Measurements from ENCODE around the gene ZNF460. TPM values are rescaled to one million over a fixed set of nuclear protein-coding genes. Genes with fewer than 3 reads are reported as not detected.

The ZNF460 gene
- total and polyA plus RNA-seq, 2 of the 13 experiments (the other 11 are each of a cell fraction or from before 2014, with no cell fraction given): 14.5 to 44.8 TPM

DNA sequence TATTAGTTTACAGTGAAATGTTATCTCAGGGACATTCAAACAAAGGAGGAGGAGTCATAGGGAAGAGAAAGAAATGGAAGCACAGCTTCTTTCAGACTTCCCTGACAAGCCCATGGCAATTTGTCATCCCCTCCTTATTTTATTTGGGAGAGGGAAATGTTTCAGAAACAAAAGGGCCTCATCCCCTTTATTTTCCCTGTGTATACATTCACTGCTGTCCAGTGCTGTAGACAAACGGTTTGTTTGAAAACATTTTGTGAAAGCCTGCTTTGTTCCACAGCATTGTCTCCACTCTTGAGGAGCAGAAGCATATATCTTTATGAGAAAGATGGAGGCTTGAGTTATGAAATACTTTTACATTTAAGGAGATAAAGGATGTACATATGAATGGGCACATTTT, 12.3 kb downstream of the ZNF460 start:
- ChIA-PET POLR2A (no interaction called here), CTCF (ENCODE audit: low intra/inter-chr PET ratio, low total read pairs) (no interaction called here)
- FAIRE-seq (no peak), ATAC-seq (no peak), DNase-seq (ENCODE audit: low spot score) (no peak)
- Histone ChIP-seq H3K9me3 (ENCODE audit: low read length) (no peaks in the 10 kb centered on the region), H3K4me1 (ENCODE audit: insufficient read depth, low read length) (no peaks in the 10 kb centered on the region), H3K79me2 (ENCODE audit: insufficient read depth, low read length) (peaks cover 52% of the 10 kb centered on the region), H3K4me3 (replicated peaks in 1 of 3; ENCODE audit: insufficient read depth in 1 of 3, low read depth in 2 of 3, low read length in 3 of 3) (no peak overlapping the region), H3K36me3 (replicated peaks in 1 of 2; ENCODE audit: control insufficient read depth in 1 of 2, insufficient read depth in 2 of 2, low read length in 2 of 2) (peaks cover 18 to 79% of the 10 kb centered on the region in 2 experiments), H4K20me1 (ENCODE audit: insufficient read depth, low read length) (peaks cover 22% of the 10 kb centered on the region), H3K27ac (ENCODE audit: extremely low read length, insufficient read depth, low read length) (no peak overlapping the region), H3K4me2 (ENCODE audit: low read depth, low read length) (no peak overlapping the region), H3K9ac (ENCODE audit: insufficient read depth, low read depth, low read length) (no peak overlapping the region), H2AFZ (ENCODE audit: low read length) (no peak overlapping the region), H3K27me3 (ENCODE audit: control insufficient read depth in 1 of 2, insufficient read depth in 2 of 2, low read length in 2 of 2) (no peaks in the 10 kb centered on the region)
- no TSS peak for BruUV-seq (replicated peaks)
- in situ Hi-C loops (cut with HindIII; ENCODE audit: extremely low pct_ligation_motif_present, low pct_unique_long_range_greater_than_20kb): no loop called here
- TF ChIP-seq, protein P1, sequence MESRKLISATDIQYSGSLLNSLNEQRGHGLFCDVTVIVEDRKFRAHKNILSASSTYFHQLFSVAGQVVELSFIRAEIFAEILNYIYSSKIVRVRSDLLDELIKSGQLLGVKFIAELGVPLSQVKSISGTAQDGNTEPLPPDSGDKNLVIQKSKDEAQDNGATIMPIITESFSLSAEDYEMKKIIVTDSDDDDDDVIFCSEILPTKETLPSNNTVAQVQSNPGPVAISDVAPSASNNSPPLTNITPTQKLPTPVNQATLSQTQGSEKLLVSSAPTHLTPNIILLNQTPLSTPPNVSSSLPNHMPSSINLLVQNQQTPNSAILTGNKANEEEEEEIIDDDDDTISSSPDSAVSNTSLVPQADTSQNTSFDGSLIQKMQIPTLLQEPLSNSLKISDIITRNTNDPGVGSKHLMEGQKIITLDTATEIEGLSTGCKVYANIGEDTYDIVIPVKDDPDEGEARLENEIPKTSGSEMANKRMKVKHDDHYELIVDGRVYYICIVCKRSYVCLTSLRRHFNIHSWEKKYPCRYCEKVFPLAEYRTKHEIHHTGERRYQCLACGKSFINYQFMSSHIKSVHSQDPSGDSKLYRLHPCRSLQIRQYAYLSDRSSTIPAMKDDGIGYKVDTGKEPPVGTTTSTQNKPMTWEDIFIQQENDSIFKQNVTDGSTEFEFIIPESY (CRISPR knock-in tag; IDR thresholded peaks at IDR 0.05): no peak
- TF ChIP-seq AGO2 (optimal IDR thresholded peaks at IDR 0.05; ENCODE audit: low read depth, low read length): no peak
- no peak for TF ChIP-seq FOXO1 (CRISPR knock-in tag; IDR thresholded peaks at IDR 0.05)
- TF ChIP-seq PCBP2 (optimal IDR thresholded peaks at IDR 0.05; ENCODE audit: low read depth, low read length, poor library complexity, severe bottlenecking): no peak
- intact Hi-C loops (cut with micrococcal nuclease; ENCODE audit: unreplicated experiment): no loop called here
- 78% methylated on average over 1 of the region's 1 CpG for WGBS (ENCODE audit: low lambda C conversion rate)

GRCh38 chr19:57293719-57294118, 13.4 kb downstream of the ZNF460 start:
- in situ Hi-C loops (cut with HindIII; ENCODE audit: extremely low pct_ligation_motif_present, low pct_unique_long_range_greater_than_20kb): no loop called here
- BruUV-seq (replicated peaks): no TSS peak
- Histone ChIP-seq H3K27me3 (ENCODE audit: control insufficient read depth in 1 of 2, insufficient read depth in 2 of 2, low read length in 2 of 2) (no peaks in the 10 kb centered on the region), H3K4me3 (replicated peaks in 1 of 3; ENCODE audit: insufficient read depth in 1 of 3, low read depth in 2 of 3, low read length in 3 of 3) (no peak overlapping the region), H3K9ac (ENCODE audit: insufficient read depth, low read depth, low read length) (no peak overlapping the region), H3K4me2 (ENCODE audit: low read depth, low read length) (no peak overlapping the region), H4K20me1 (ENCODE audit: insufficient read depth, low read length) (peaks cover 22% of the 10 kb centered on the region), H3K79me2 (ENCODE audit: insufficient read depth, low read length) (peaks cover 47% of the 10 kb centered on the region), H3K9me3 (ENCODE audit: low read length) (no peaks in the 10 kb centered on the region), H2AFZ (ENCODE audit: low read length) (no peak overlapping the region), H3K27ac (ENCODE audit: extremely low read length, insufficient read depth, low read length) (no peak overlapping the region), H3K36me3 (replicated peaks in 1 of 2; ENCODE audit: control insufficient read depth in 1 of 2, insufficient read depth in 2 of 2, low read length in 2 of 2) (peaks cover 15 to 72% of the 10 kb centered on the region in 2 experiments), H3K4me1 (ENCODE audit: insufficient read depth, low read length) (no peaks in the 10 kb centered on the region)
- ChIA-PET CTCF (ENCODE audit: low intra/inter-chr PET ratio, low total read pairs) (no interaction called here), POLR2A (no interaction called here)
- no peak for FAIRE-seq
- 97% methylated on average over 1 of the region's 1 CpG for WGBS (ENCODE audit: low lambda C conversion rate)
- no peak for ATAC-seq
- intact Hi-C loops (cut with micrococcal nuclease; ENCODE audit: unreplicated experiment): no loop called here
- no peak for DNase-seq (ENCODE audit: low spot score)
- TF ChIP-seq ZNF724P (CRISPR knock-in tag; IDR thresholded peaks at IDR 0.05; ENCODE audit: borderline replicate concordance): no peak
- no peak for TF ChIP-seq SMARCC2 (IDR thresholded peaks at IDR 0.05)
- TF ChIP-seq ZNF317 (CRISPR knock-in tag; IDR thresholded peaks at IDR 0.05): no peak
- TF ChIP-seq ZFAT (CRISPR knock-in tag; conservative IDR thresholded peaks at IDR 0.05): no peak
- TF ChIP-seq ARID3A (IDR thresholded peaks at IDR 0.05; ENCODE audit: low read depth, low read length): no peak
- TF ChIP-seq, protein P2, sequence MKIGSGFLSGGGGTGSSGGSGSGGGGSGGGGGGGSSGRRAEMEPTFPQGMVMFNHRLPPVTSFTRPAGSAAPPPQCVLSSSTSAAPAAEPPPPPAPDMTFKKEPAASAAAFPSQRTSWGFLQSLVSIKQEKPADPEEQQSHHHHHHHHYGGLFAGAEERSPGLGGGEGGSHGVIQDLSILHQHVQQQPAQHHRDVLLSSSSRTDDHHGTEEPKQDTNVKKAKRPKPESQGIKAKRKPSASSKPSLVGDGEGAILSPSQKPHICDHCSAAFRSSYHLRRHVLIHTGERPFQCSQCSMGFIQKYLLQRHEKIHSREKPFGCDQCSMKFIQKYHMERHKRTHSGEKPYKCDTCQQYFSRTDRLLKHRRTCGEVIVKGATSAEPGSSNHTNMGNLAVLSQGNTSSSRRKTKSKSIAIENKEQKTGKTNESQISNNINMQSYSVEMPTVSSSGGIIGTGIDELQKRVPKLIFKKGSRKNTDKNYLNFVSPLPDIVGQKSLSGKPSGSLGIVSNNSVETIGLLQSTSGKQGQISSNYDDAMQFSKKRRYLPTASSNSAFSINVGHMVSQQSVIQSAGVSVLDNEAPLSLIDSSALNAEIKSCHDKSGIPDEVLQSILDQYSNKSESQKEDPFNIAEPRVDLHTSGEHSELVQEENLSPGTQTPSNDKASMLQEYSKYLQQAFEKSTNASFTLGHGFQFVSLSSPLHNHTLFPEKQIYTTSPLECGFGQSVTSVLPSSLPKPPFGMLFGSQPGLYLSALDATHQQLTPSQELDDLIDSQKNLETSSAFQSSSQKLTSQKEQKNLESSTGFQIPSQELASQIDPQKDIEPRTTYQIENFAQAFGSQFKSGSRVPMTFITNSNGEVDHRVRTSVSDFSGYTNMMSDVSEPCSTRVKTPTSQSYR (CRISPR knock-in tag; IDR thresholded peaks at IDR 0.05; ENCODE audit: borderline replicate concordance): no peak
- TF ChIP-seq ZNF839 (CRISPR knock-in tag; IDR thresholded peaks at IDR 0.05; ENCODE audit: borderline replicate concordance): no peak
- TF ChIP-seq TGIF2 (CRISPR knock-in tag; IDR thresholded peaks at IDR 0.05): no peak
- no peak for TF ChIP-seq MYC (CRISPR knock-in tag; IDR thresholded peaks at IDR 0.05; ENCODE audit: borderline replicate concordance)
- TF ChIP-seq PITX1 (CRISPR knock-in tag; IDR thresholded peaks at IDR 0.05): no peak
